Measurements from ENCODE around the gene GEN1.
A peak's percentile ranks its signal among the peaks of the same experiment; 100 is the strongest.

The GEN1 gene

GRCh38 chr2:17752892-17753802 lies 791 bp upstream of the GEN1 start:
- peak; percentile 61 for DNase-seq

- DNase-seq, result no peak
These were observed 961 bp downstream of the GEN1 start for GRCh38 chr2:17754773-17755425.

- no peak for DNase-seq
These were observed 2.7 kb downstream of the GEN1 start for GRCh38 chr2:17756668-17757067.

GRCh38 chr2:17757321-17757720 lies 3.4 kb downstream of the GEN1 start:
- no peak for DNase-seq

DNA sequence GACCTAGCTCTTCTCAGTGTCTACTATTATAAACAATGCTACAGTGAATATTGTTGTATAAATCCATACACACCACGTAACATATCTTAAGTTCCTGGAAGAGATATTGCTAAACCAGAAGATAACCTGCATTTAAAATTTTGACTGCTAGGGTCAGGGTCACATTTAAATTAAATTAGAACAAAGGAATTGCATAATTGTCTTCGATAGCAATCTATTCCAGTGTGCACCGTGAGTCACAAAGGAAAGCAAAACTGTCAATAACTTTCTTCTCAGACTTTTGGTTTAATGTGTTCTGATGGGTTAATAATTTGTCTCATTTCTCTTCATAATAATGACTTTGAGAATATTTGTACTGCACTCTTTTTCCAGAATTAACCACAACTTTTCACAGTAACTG lies 4.2 kb downstream of the GEN1 start:
- no peak for DNase-seq

GRCh38 chr2:17759805-17760204 lies 5.9 kb downstream of the GEN1 start:
- DNase-seq, result no peak

DNA sequence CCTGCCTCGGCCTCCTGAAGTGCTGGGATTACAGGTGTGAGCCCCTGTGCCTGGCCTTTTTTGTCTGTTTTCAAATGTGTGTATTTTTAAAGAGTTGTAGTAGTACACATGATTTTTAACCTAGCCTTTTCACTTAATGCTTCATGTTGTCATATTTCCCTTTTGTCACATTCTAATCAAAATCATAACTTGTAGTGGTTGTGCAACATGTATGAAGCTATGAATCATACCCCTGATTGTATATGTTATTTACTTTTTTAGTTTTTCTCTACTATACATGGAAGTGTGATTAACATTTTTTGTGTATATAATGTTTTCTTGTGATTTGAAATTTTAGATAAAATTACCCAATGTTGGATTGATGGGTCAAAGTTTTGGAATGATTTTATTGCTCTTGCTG lies 8.5 kb downstream of the GEN1 start:
- DNase-seq, result no peak

DNA sequence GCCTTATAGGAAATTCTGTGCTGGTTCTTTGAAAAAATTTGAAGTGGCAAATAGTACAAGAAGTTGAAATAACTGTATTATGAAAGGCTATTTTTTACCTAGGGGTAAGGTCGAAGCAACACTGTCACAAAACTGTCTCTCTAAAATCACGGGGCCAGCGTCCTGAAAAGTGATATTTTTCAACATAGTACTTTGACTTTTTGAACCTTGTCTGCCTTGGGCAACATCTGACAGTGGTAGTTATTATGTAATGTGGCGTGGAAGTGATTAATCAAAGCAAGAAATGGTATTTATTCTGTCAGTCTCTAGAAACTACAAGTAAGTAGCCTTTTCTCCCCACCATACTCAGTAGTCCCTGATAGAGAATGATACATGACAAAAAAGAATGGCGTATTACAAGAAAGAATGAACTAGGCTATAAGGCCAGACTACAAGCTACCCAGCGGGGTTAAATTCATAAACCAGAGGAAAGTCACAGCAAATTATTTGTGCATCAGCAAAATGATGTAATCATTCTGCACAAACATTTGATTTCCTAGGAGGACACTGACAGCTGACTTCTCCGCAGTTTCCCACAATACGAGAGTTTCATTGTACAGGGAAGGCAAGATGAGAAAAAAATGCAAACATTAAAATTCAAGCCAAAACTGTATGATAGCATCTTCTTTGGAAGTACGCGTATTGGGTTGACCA lies 9.8 kb downstream of the GEN1 start:
- DNase-seq, result no peak

DNA sequence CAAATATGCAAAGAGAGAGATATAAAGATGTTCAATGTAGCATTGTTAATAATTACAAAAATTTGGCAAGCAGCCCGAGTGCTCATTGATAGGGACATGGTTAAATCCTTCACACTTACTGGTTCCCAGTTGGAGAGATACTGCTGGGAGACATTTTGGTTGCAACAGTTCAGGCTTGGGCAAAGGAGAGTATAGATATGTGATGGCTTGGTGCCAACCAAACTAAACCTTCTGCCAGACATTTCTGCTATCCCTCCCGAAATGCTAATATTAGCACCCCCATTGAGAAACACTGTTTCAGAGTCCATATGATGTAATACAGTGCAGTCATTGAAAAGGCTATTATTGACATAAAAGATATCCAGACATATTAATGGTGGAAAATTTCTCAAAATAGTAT lies 11.5 kb downstream of the GEN1 start:
- DNase-seq, result no peak

DNA sequence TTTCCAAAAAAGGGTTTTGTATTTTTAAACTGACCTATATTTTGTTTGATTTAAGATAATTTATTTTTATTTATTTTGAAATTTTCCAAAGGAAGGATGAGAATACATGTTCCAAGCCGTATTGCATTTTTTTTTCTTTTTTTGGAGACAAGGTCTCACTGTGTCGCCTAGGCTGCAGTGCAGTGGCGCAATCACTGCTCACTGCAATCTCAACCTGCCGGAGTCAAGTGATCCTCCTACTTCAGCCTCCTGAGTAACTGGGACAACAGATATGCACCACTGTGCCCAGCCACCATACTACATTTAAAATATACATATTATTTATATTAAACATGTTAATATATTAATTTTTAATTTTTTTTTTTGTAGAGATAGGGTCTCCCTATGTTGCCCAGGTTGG lies 15.0 kb downstream of the GEN1 start:
- DNase-seq, result no peak

GRCh38 chr2:17771956-17772355 lies 18.0 kb downstream of the GEN1 start:
- DNase-seq, result no peak

GRCh38 chr2:17772532-17772931 lies 18.6 kb downstream of the GEN1 start:
- DNase-seq, result no peak

DNA sequence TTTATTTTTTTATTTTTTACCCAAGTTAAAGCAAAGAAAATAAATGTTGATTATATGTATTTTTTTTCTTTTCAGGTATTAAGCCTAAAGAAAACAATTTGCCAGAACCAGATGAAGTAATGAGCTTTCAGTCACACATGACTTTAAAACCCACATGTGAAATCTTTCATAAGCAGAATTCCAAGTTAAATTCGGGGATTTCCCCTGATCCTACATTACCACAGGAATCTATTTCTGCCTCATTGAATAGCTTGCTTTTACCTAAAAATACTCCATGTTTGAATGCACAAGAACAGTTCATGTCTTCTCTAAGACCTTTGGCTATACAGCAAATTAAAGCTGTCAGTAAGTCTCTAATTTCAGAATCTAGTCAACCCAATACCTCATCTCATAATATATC lies 26.6 kb downstream of the GEN1 start:
- no peak for DNase-seq

DNA sequence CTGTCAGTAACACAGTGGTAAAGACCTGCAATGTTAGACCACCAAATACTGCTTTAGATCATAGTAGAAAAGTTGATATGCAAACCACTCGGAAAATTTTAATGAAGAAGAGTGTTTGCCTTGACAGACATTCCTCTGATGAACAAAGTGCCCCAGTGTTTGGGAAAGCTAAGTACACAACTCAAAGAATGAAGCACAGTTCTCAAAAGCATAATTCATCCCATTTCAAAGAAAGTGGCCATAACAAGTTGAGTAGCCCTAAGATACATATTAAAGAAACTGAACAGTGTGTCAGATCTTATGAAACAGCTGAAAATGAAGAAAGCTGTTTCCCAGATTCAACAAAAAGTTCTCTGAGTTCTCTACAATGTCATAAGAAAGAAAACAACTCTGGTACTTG lies 27.5 kb downstream of the GEN1 start:
- DNase-seq, result no peak

DNA sequence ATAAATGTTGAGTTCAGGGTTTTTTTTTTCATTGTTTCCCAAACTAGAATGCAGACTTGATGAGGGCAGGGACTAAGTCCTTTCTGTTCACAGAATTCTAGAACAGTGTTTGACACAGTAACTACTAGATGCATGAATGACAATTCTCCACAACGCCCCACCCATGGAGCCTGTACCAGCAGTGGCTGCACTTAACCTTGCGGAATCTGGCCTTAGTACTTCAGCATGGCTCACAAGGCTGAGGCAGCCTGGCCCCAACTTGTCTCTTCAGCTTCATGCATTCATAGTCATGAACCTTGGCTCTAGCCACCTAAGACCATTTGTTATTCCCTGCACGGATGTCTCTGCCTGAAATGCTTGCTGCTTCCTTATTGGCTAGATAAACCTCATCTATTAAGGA lies 32.8 kb downstream of the GEN1 start:
- DNase-seq, result no peak

DNA sequence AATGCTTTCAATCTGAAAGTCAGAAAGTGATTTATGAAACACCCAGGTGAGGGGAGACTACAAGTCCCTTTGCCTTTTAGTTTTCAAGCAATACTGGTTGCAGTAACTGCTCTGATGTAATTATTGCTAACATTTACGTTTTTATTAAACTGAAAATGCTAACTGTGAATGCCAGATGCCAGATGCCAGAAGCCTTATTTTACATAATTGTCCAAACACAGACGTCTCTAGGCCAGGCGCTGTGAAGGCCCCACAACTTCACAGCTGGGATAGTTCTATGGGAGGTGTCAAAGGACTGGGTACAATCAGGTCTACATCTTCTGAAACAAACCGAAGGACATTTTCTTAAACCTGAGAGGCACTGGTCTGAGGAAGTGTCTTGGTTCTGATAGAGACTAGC lies 34.8 kb downstream of the GEN1 start:
- DNase-seq, result no peak

- DNase-seq, result no peak
These were observed 36.6 kb downstream of the GEN1 start for GRCh38 chr2:17790536-17790935.

GRCh38 chr2:17791121-17791816 lies 37.3 kb downstream of the GEN1 start:
- DNase-seq, result no peak

DNA sequence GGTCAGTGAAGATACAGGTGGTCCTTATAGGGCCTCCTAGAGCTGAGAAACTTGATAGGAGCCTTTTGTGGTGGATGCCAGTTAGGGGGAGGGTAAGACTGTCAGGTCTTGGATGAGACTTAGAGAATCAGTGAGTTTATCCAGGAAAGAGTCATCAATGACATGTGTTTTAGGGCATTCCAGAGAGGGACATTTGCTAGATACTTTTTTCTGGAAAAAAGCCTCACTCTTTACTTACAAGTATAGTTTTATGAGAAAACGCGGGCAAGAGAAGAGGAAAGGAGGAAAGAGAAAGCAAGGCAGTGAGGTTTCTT lies 37.8 kb downstream of the GEN1 start:
- DNase-seq, result no peak

- no peak for DNase-seq
These were observed 38.6 kb downstream of the GEN1 start for GRCh38 chr2:17792515-17792914.

DNA sequence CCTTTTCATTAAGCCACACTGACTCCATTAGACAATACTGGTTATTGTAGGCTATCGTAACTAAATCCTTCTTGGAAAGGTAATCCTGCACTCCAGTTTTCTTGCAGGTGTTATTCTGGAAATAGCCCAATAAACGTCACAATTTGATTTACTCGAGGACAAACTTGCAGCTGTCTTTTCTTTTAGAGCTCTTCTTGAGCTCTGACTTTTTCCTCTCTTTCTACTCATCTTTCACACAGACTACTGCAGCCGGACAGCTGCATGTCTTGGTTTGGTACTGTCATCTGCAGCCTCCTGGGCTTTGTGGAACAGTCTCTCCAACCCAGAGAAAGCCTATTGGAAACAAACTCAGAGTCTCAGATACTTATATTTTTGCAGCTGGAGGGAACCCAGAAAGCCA lies 39.4 kb downstream of the GEN1 start:
- no peak for DNase-seq

DNA sequence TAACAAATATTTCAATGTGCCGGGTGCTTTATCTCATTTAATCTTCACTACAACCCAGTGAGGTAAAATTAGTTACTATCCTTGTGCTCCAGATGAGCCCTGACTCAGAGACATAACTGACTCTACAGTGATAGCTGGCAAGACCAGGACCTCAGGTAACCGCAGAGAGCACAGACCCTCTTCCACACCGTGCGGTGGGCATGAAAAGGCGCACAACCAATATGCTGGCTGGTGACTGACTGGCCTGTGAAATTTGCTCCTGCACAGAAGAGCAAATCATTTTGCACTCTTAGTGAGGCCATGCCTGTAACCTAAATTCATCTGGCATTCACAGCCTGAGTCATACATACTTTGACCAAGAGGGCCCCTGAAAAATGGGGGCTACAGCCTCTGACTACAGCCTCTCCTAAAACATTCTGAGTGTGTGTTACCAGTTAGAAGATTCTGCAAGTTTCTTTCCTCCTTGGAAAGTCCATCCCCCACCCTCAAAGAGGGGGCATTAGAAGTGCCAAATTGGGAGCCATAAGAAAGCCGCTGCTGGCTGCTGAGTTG lies 39.9 kb downstream of the GEN1 start:
- DNase-seq, result no peak

DNA sequence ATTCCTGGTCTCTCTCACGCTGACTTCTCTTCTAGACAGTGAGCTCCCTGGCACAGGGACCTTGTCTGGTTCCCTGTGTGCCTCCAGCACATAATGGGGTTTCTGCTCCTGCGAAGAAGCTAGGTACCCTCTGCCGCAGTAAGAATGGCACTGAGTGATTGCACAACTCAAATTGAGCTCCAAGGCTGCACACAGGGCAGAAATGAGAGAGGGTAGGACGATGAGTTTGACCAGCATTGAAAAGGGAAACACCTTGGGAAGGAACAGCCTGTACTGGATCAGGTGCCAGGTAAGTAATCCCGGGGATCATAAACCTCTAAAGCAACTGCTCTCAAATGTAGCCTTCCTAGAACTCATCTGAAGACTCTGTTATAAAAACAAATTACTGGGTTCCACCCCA lies 41.4 kb downstream of the GEN1 start:
- no peak for DNase-seq

All from NCI-H1092 treated with DMSO at 0.1 percent for 48 hours (cell line).